HG03025 (cell line): Measurements from ENCODE around the gene PPP3R1.
A peak's percentile ranks its signal among the peaks of the same experiment; 100 is the strongest.

Source experiments
- ATAC-seq: cut with Tn5 transposase; IDR thresholded peaks from one replicate; pipeline ENCODE4 v1.9.1; 2021; ENCODE audit warnings: mild to moderate bottlenecking, moderate library complexity; ENCODE audit not compliant: unreplicated experiment, low FRiP score

PPP3R1 gene

GRCh38 chr2:68252400-68253218 lies at the start of gene PPP3R1:
Gene PPP3R1, minus strand, starts transcription at chr2:68252532. Its CDS starts 405 bp downstream, at chr2:68252127.
- ATAC-seq, result peak; percentile 83

GRCh38 chr2:68295516-68295915 lies 43.2 kb upstream of the PPP3R1 start:
- ATAC-seq, result no peak

GRCh38 chr2:68294913-68295312 lies 42.6 kb upstream of the PPP3R1 start:
- no peak for ATAC-seq

- no peak for ATAC-seq
These were observed 41.9 kb upstream of the PPP3R1 start for GRCh38 chr2:68294187-68294586.

- no peak for ATAC-seq
These were observed 41.4 kb upstream of the PPP3R1 start for GRCh38 chr2:68293755-68294154.

GRCh38 chr2:68293024-68293423 lies 40.7 kb upstream of the PPP3R1 start:
- ATAC-seq, result no peak

- no peak for ATAC-seq
These were observed 39.9 kb upstream of the PPP3R1 start for GRCh38 chr2:68292108-68292710.

GRCh38 chr2:68291314-68291713 lies 39.0 kb upstream of the PPP3R1 start:
- no peak for ATAC-seq

- no peak for ATAC-seq
These were observed 38.6 kb upstream of the PPP3R1 start for GRCh38 chr2:68290901-68291300.

GRCh38 chr2:68287580-68288441 lies 35.5 kb upstream of the PPP3R1 start:
- ATAC-seq, result no peak

- no peak for ATAC-seq
These were observed 32.6 kb upstream of the PPP3R1 start for GRCh38 chr2:68284896-68285295.

GRCh38 chr2:68283419-68283812 lies 31.1 kb upstream of the PPP3R1 start:
- ATAC-seq, result no peak

GRCh38 chr2:68282811-68283418 lies 30.6 kb upstream of the PPP3R1 start:
- no peak for ATAC-seq

GRCh38 chr2:68280796-68281195 lies 28.5 kb upstream of the PPP3R1 start:
- ATAC-seq, result no peak

- ATAC-seq, result no peak
These were observed 28.0 kb upstream of the PPP3R1 start for GRCh38 chr2:68280348-68280747.

GRCh38 chr2:68279691-68280090 lies 27.4 kb upstream of the PPP3R1 start:
- no peak for ATAC-seq

GRCh38 chr2:68278169-68278568 lies 25.8 kb upstream of the PPP3R1 start:
- ATAC-seq, result no peak

GRCh38 chr2:68274022-68274421 lies 21.7 kb upstream of the PPP3R1 start:
- ATAC-seq, result no peak

GRCh38 chr2:68272246-68272994 lies 20.1 kb upstream of the PPP3R1 start:
- no peak for ATAC-seq

GRCh38 chr2:68266655-68267054 lies 14.3 kb upstream of the PPP3R1 start:
- ATAC-seq, result no peak
